HG02763 (cell line): ENCODE measurements around the gene RUNX2.

Experiments
- ATAC-seq: cut with Tn5 transposase; IDR thresholded peaks from one replicate; pipeline ENCODE4 v1.9.1; 2021; ENCODE audit warnings: mild to moderate bottlenecking, moderate library complexity; ENCODE audit not compliant: unreplicated experiment

The RUNX2 gene

GRCh38 chr6:45400021-45400420 lies 71.9 kb downstream of the RUNX2 start:
- no peak for ATAC-seq

GRCh38 chr6:45411959-45412358 lies 83.8 kb downstream of the RUNX2 start:
- ATAC-seq = no peak

GRCh38 chr6:45415315-45415714 lies 87.2 kb downstream of the RUNX2 start:
- no peak for ATAC-seq

- ATAC-seq = no peak
Measured at GRCh38 chr6:45415788-45416518, 87.8 kb downstream of the RUNX2 start.

GRCh38 chr6:45416700-45417099 lies 88.6 kb downstream of the RUNX2 start:
- ATAC-seq = no peak

GRCh38 chr6:45417436-45417835 lies 89.3 kb downstream of the RUNX2 start:
- ATAC-seq = no peak

- no peak for ATAC-seq
Measured at GRCh38 chr6:45419571-45420082, 91.5 kb downstream of the RUNX2 start.

GRCh38 chr6:45420083-45420908 lies 92.2 kb downstream of the RUNX2 start:
- no peak for ATAC-seq

GRCh38 chr6:45420909-45421708 lies 93.0 kb downstream of the RUNX2 start:
- ATAC-seq = no peak

GRCh38 chr6:45421709-45422502 lies 93.8 kb downstream of the RUNX2 start:
- no peak for ATAC-seq

GRCh38 chr6:45422503-45423110 lies 94.5 kb downstream of the RUNX2 start:
- no peak for ATAC-seq

- no peak for ATAC-seq
Measured at GRCh38 chr6:45423111-45423823, 95.1 kb downstream of the RUNX2 start.

- ATAC-seq = no peak
Measured at GRCh38 chr6:45423824-45424450, 95.8 kb downstream of the RUNX2 start.

- ATAC-seq = no peak
Measured at GRCh38 chr6:45424451-45424861, 96.3 kb downstream of the RUNX2 start.

GRCh38 chr6:45426251-45426650 lies 98.1 kb downstream of the RUNX2 start:
- no peak for ATAC-seq

- no peak for ATAC-seq
Measured at GRCh38 chr6:45427726-45428125, 99.6 kb downstream of the RUNX2 start.

- ATAC-seq = no peak
Measured at GRCh38 chr6:45428727-45429126, 100.6 kb downstream of the RUNX2 start.

- no peak for ATAC-seq
Measured at GRCh38 chr6:45430590-45431202, 102.6 kb downstream of the RUNX2 start.
